ENCODE measurements around the gene ODF2L. TPM values are rescaled to one million over a fixed set of nuclear protein-coding genes. Genes with fewer than 3 reads are reported as not detected.

Gene ODF2L
- total RNA-seq, 2 experiments from 2014 or later = 68.1 to 71.2 TPM

- no peak for ATAC-seq (ENCODE audit: poor library complexity)
- no peaks in the 10 kb centered on the region for H3K36me3 ChIP-seq (ENCODE audit: insufficient read depth, low read length)
- H3K9me3 ChIP-seq (ENCODE audit: control insufficient read depth in 1 of 2, insufficient read depth in 1 of 2, low read length in 2 of 2) = peaks cover under 1 to 6% of the 10 kb centered on the region in 2 experiments
- no peaks in the 10 kb centered on the region for H3K27me3 Mint-ChIP-seq
- no peak overlapping the region for H3K4me3 Mint-ChIP-seq
- no peak overlapping the region for H3K27ac Mint-ChIP-seq
- H3K27ac ChIP-seq (ENCODE audit: low read depth in 1 of 2, low read length in 2 of 2) = no peak overlapping the region
- ChIA-PET CTCF (no interaction called here), POLR2A (no interaction called here)
- H3K27me3 ChIP-seq (ENCODE audit: control insufficient read depth in 1 of 2, insufficient read depth in 2 of 2, low read length in 2 of 2) = no peaks in the 10 kb centered on the region
- H3K9me3 Mint-ChIP-seq = peaks cover 6% of the 10 kb centered on the region
- TF ChIP-seq CTCF (IDR thresholded peaks at IDR 0.05) = no peak
- H3K36me3 Mint-ChIP-seq (ENCODE audit: low read depth) = no peaks in the 10 kb centered on the region
- H3K4me1 ChIP-seq (ENCODE audit: insufficient read depth, low read length) = no peaks in the 10 kb centered on the region
- intact Hi-C loops (cut with DNase I, micrococcal nuclease) = no loop called here
- H3K4me3 ChIP-seq (ENCODE audit: low read length) = no peak overlapping the region
- no peak for DNase-seq
- no peaks in the 10 kb centered on the region for H3K4me1 Mint-ChIP-seq (ENCODE audit: low read depth)
Measured at GRCh38 chr1:86339906-86340305, 56.2 kb downstream of the ODF2L start.

GRCh38 chr1:86339014-86339812 lies 56.9 kb downstream of the ODF2L start:
- POLR2A ChIA-PET = no interaction called here
- H3K27me3 Mint-ChIP-seq = no peaks in the 10 kb centered on the region
- Histone ChIP-seq H3K27ac (ENCODE audit: low read depth in 1 of 2, low read length in 2 of 2) (no peak overlapping the region), H3K27me3 (ENCODE audit: control insufficient read depth in 1 of 2, insufficient read depth in 2 of 2, low read length in 2 of 2) (no peaks in the 10 kb centered on the region), H3K4me1 (ENCODE audit: insufficient read depth, low read length) (no peaks in the 10 kb centered on the region), H3K36me3 (ENCODE audit: insufficient read depth, low read length) (no peaks in the 10 kb centered on the region), H3K9me3 (ENCODE audit: control insufficient read depth in 1 of 2, insufficient read depth in 1 of 2, low read length in 2 of 2) (peaks cover 0 to 3% of the 10 kb centered on the region in 2 experiments), H3K4me3 (ENCODE audit: low read length) (no peak overlapping the region)
- CTCF ChIA-PET = no interaction called here
- no peak for TF ChIP-seq CTCF (IDR thresholded peaks at IDR 0.05)
- DNase-seq (peak in 3 of 14 experiments; percentile 8 to 33 (median 19)), ATAC-seq (ENCODE audit: poor library complexity) (no peak)
- no peak overlapping the region for H3K27ac Mint-ChIP-seq
- no peaks in the 10 kb centered on the region for H3K36me3 Mint-ChIP-seq (ENCODE audit: low read depth)
- intact Hi-C loops (cut with DNase I, micrococcal nuclease) = no loop called here
- peaks cover 4% of the 10 kb centered on the region for H3K9me3 Mint-ChIP-seq
- no peak overlapping the region for H3K4me3 Mint-ChIP-seq
- no peaks in the 10 kb centered on the region for H3K4me1 Mint-ChIP-seq (ENCODE audit: low read depth)

GRCh38 chr1:86335916-86336315 lies 60.2 kb downstream of the ODF2L start:
- ATAC-seq (ENCODE audit: poor library complexity) (no peak), DNase-seq (no peak)
- Mint-ChIP-seq H3K4me1 (ENCODE audit: low read depth) (no peaks in the 10 kb centered on the region), H3K36me3 (ENCODE audit: low read depth) (no peaks in the 10 kb centered on the region), H3K27ac (no peak overlapping the region), H3K27me3 (no peaks in the 10 kb centered on the region), H3K4me3 (no peak overlapping the region), H3K9me3 (no peaks in the 10 kb centered on the region)
- no peaks in the 10 kb centered on the region for H3K9me3 ChIP-seq (ENCODE audit: control insufficient read depth in 1 of 2, insufficient read depth in 1 of 2, low read length in 2 of 2)
- H3K27me3 ChIP-seq (ENCODE audit: control insufficient read depth in 1 of 2, insufficient read depth in 2 of 2, low read length in 2 of 2) = no peaks in the 10 kb centered on the region
- intact Hi-C loops (cut with DNase I, micrococcal nuclease) = no loop called here
- ChIA-PET CTCF (no interaction called here), POLR2A (no interaction called here)
- H3K36me3 ChIP-seq (ENCODE audit: insufficient read depth, low read length) = no peaks in the 10 kb centered on the region
- no peak for TF ChIP-seq CTCF (IDR thresholded peaks at IDR 0.05)
- no peak overlapping the region for H3K4me3 ChIP-seq (ENCODE audit: low read length)
- no peak overlapping the region for H3K27ac ChIP-seq (ENCODE audit: low read depth in 1 of 2, low read length in 2 of 2)
- no peaks in the 10 kb centered on the region for H3K4me1 ChIP-seq (ENCODE audit: insufficient read depth, low read length)

Measured in CD4-positive, alpha-beta T cell (primary cell).